ENCODE results near the gene GATA1. TPM values are rescaled to one million over a fixed set of nuclear protein-coding genes. Genes with fewer than 3 reads are reported as not detected.

GATA1 gene
- total RNA-seq, 2 experiments from 2014 or later = not detected

- Histone ChIP-seq H3K4me1 (ENCODE audit: insufficient read depth, low read length) (peaks cover 4% of the 10 kb centered on the region), H3K36me3 (ENCODE audit: insufficient read depth, low read length) (no peaks in the 10 kb centered on the region), H3K27ac (ENCODE audit: low read depth in 1 of 2, low read length in 2 of 2) (no peak overlapping the region), H3K4me3 (ENCODE audit: low read length) (no peak overlapping the region), H3K9me3 (ENCODE audit: control insufficient read depth in 1 of 2, insufficient read depth in 1 of 2, low read length in 2 of 2) (no peaks in the 10 kb centered on the region), H3K27me3 (ENCODE audit: control insufficient read depth in 1 of 2, insufficient read depth in 2 of 2, low read length in 2 of 2) (no peaks in the 10 kb centered on the region)
- no peak for TF ChIP-seq CTCF (IDR thresholded peaks at IDR 0.05)
- ChIA-PET POLR2A (no interaction called here), CTCF (no interaction called here)
- Mint-ChIP-seq H3K27me3 (no peaks in the 10 kb centered on the region), H3K4me3 (no peak overlapping the region), H3K36me3 (ENCODE audit: low read depth) (no peaks in the 10 kb centered on the region), H3K4me1 (ENCODE audit: low read depth) (no peaks in the 10 kb centered on the region), H3K27ac (no peak overlapping the region), H3K9me3 (no peaks in the 10 kb centered on the region)
- intact Hi-C loops (cut with DNase I, micrococcal nuclease) = no loop called here
- DNase-seq (no peak), ATAC-seq (ENCODE audit: poor library complexity) (no peak)
Measured at GRCh38 chrX:48786825-48787504, 575 bp downstream of the GATA1 start.

DNA sequence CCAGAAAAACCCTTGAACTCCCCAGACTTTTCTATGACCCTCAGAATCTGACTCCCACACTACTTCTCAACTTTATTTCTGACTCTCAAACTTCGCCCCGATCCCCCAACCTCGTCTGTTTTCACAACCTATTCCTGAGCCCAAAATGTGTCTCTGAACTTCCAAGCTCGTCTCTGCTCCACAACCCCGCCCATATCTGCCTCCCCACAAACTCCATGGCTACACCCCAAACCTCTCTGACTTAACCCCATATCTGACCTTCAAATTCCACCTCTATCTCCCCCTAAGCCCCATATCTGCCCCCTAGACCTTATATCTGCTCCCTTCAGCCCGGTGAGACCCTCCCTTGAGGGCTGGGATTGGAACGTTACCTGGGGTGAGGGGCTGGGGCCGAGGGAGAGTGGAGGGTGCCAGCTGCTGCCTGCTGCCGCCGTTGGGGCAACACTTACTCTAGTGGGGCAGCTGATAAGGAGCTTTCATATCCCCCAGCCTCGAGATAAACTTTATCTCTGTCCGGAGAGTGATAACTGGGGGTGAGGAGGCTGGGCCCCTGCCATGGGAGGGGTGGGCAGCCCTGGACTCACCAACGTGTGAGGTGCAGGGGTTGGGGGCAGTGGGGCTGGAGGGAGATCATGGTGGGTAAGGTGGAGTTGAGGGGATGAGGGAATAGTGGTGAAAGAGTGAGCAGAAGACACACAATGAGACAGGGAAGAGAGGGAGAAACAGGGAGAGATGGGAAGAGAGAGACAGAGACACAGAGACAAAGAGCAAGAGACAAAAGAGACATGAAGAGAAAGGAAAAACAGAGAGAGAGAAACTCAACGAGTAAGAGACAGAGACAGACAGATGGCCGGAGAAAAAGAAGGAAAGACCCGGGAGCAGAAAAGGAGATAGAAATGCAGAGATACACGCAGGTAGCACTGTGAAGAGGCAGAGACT, 1.4 kb downstream of the GATA1 start:
- Mint-ChIP-seq H3K27me3 (no peaks in the 10 kb centered on the region), H3K9me3 (no peaks in the 10 kb centered on the region), H3K36me3 (ENCODE audit: low read depth) (no peaks in the 10 kb centered on the region), H3K27ac (no peak overlapping the region), H3K4me3 (no peak overlapping the region), H3K4me1 (ENCODE audit: low read depth) (no peaks in the 10 kb centered on the region)
- ATAC-seq (ENCODE audit: poor library complexity) (no peak), DNase-seq (no peak)
- Histone ChIP-seq H3K27ac (ENCODE audit: low read depth in 1 of 2, low read length in 2 of 2) (no peak overlapping the region), H3K27me3 (ENCODE audit: control insufficient read depth in 1 of 2, insufficient read depth in 2 of 2, low read length in 2 of 2) (no peaks in the 10 kb centered on the region), H3K4me1 (ENCODE audit: insufficient read depth, low read length) (peaks cover 4% of the 10 kb centered on the region), H3K36me3 (ENCODE audit: insufficient read depth, low read length) (no peaks in the 10 kb centered on the region), H3K9me3 (ENCODE audit: control insufficient read depth in 1 of 2, insufficient read depth in 1 of 2, low read length in 2 of 2) (no peaks in the 10 kb centered on the region), H3K4me3 (ENCODE audit: low read length) (no peak overlapping the region)
- no peak for TF ChIP-seq CTCF (IDR thresholded peaks at IDR 0.05)
- POLR2A ChIA-PET = no interaction called here
- intact Hi-C loops (cut with DNase I, micrococcal nuclease) = no loop called here
- CTCF ChIA-PET = no interaction called here

DNA sequence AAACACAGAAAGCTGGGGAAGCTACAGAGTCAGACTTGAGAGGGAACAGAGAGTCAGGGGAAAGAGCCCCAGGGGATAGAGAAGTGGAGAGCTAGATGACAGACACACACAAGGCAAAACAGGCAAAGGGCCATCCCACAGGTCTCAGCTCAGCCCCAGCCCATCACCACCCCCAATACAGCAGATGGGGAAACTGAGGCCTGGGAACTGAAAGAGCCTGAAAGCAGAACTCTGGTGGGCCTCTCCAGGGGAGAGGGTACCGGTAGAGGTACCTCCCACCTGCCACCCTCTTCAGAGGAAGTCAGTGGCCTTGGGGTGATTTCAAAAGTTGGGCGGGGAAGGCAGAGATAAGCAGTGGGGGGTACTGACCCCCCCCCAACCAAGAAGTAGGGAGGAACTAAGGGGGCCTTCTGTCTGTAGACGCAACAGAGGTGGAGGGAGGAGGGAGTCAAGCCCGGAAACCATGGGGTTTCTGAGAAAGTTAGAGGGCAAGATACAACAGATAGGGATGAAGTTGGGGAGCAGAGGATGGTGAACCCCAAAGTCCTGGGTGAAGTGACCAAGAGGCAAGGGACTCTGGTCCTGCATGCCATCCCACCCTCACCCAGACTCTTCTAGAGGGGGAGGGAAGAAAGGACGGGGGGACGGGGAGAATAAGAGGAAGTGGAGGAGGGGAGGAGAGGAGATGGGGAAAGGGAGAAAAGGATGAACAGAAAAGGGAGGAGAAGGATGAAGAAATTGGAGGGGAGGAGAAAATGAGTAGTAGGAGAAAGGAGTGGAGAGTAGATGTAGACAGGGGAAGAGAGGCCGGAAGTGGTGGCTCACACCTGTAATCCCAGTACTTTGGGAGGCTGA, 3.2 kb downstream of the GATA1 start:
- no peaks in the 10 kb centered on the region for H3K27me3 ChIP-seq (ENCODE audit: control insufficient read depth in 1 of 2, insufficient read depth in 2 of 2, low read length in 2 of 2)
- H3K4me3 Mint-ChIP-seq = no peak overlapping the region
- intact Hi-C loops (cut with DNase I, micrococcal nuclease) = loop anchor here in 1 of 2 experiments (5.0 kb wide), 1 partner anchor 37 kb away; no protein-coding TSS in a partner anchor
- ATAC-seq (ENCODE audit: poor library complexity) = no peak
- no peak overlapping the region for H3K4me3 ChIP-seq (ENCODE audit: low read length)
- H3K27ac ChIP-seq (ENCODE audit: low read depth in 1 of 2, low read length in 2 of 2) = no peak overlapping the region
- no peaks in the 10 kb centered on the region for H3K36me3 ChIP-seq (ENCODE audit: insufficient read depth, low read length)
- H3K36me3 Mint-ChIP-seq (ENCODE audit: low read depth) = no peaks in the 10 kb centered on the region
- no peaks in the 10 kb centered on the region for H3K9me3 Mint-ChIP-seq
- no peaks in the 10 kb centered on the region for H3K9me3 ChIP-seq (ENCODE audit: control insufficient read depth in 1 of 2, insufficient read depth in 1 of 2, low read length in 2 of 2)
- peaks cover 4% of the 10 kb centered on the region for H3K4me1 ChIP-seq (ENCODE audit: insufficient read depth, low read length)
- ChIA-PET POLR2A (no interaction called here), CTCF (no interaction called here)
- no peak for TF ChIP-seq CTCF (IDR thresholded peaks at IDR 0.05)
- DNase-seq = peak in 1 of 14 experiments; percentile 13
- no peaks in the 10 kb centered on the region for H3K27me3 Mint-ChIP-seq
- no peaks in the 10 kb centered on the region for H3K4me1 Mint-ChIP-seq (ENCODE audit: low read depth)
- H3K27ac Mint-ChIP-seq = no peak overlapping the region
